GM06990 (cell line): Measurements from ENCODE around the gene CAPN10.

Experiments used
- DNase-seq: peaks from one replicate; pipeline ENCODE4 v3.0.0-alpha.2; 2011; ENCODE audit not compliant: insufficient read length; ENCODE audit errors: extremely low read depth
- H3K27me3 ChIP-seq: replicated peaks from 2 replicates; pipeline ENCODE4 v1.6.0; 2011; ENCODE audit warnings: low read length; ENCODE audit not compliant: control insufficient read depth, insufficient read depth
- H3K36me3 ChIP-seq: 2 replicates; pipeline ENCODE4 v1.5.1; 2011; ENCODE audit warnings: low read length; ENCODE audit not compliant: control insufficient read depth, insufficient read depth
- H3K4me3 ChIP-seq: replicated peaks from 2 replicates; pipeline ENCODE4 v1.5.1; 2011; ENCODE audit warnings: low read depth, mild to moderate bottlenecking, control low read depth, low read length
- TF ChIP-seq, protein P1 (sequence below): IDR thresholded peaks from 2 replicates; pipeline ENCODE4 v1.5.1; 2011; ENCODE audit warnings: low read length, control low read depth, mild to moderate bottlenecking, inconsistent platforms; ENCODE audit not compliant: insufficient read depth, poor library complexity, severe bottlenecking

The CAPN10 gene

DNA sequence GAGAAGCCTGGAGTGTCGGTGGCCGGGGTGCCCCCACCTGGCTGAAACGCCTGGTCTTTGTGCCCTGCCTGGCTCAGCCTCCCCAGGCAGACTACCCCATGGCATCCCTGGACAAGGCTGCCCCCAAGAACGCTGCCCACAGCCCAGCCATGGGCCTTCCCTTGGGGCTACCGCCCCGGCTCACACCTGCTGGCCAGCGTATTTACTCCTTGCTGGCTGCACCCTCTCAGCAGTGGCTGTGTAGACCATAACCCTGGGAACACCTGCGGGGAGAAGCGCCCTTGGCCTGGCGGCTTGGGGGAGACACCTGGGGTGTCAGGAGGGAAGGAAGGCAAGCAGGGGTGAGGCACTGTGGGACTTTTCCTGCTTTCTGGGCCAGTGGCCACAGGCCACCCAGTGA lies 17.3 kb downstream of the CAPN10 start:
- H3K4me3 ChIP-seq: no peak overlapping the region
- TF ChIP-seq, protein P1, sequence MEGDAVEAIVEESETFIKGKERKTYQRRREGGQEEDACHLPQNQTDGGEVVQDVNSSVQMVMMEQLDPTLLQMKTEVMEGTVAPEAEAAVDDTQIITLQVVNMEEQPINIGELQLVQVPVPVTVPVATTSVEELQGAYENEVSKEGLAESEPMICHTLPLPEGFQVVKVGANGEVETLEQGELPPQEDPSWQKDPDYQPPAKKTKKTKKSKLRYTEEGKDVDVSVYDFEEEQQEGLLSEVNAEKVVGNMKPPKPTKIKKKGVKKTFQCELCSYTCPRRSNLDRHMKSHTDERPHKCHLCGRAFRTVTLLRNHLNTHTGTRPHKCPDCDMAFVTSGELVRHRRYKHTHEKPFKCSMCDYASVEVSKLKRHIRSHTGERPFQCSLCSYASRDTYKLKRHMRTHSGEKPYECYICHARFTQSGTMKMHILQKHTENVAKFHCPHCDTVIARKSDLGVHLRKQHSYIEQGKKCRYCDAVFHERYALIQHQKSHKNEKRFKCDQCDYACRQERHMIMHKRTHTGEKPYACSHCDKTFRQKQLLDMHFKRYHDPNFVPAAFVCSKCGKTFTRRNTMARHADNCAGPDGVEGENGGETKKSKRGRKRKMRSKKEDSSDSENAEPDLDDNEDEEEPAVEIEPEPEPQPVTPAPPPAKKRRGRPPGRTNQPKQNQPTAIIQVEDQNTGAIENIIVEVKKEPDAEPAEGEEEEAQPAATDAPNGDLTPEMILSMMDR: no peak
- H3K36me3 ChIP-seq: peaks cover 7% of the 10 kb centered on the region
- H3K27me3 ChIP-seq: no peaks in the 10 kb centered on the region
- no peak for DNase-seq

DNA sequence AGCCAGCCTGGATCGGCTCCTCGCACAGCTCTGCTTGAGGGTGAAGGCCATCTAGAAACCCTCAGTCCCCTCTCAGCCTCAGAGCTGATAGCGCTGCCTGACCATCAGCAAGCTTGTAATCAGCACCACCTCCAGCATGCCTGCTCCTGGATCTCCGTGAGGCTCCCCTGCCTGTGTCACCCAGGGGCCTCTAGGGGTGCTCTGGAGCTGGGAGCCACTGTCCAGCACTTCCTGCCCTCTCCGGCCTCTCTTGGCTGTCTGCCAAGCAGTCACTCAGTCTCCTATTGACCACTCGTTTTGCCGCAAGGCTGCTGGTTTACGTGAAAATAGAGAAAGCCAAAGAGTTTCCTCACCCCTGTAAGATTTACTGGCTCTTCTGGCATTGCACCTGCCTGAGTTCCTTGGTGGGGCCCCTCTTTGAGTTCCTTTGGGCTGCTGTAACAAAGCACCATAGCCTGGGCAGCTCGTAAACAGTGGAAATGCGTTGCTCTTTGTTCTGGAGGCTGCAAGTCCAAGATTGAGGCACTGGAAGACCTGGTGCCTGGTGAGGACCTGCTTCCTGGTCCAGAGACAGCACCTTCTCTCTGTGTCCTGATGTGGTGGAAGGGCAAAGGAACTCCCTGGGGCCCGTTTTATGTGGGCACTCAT lies 17.9 kb downstream of the CAPN10 start:
- no peaks in the 10 kb centered on the region for H3K27me3 ChIP-seq
- TF ChIP-seq, protein P1: peak; percentile 67
- peaks cover 6% of the 10 kb centered on the region for H3K36me3 ChIP-seq
- H3K4me3 ChIP-seq: no peak overlapping the region
- DNase-seq: no peak

DNA sequence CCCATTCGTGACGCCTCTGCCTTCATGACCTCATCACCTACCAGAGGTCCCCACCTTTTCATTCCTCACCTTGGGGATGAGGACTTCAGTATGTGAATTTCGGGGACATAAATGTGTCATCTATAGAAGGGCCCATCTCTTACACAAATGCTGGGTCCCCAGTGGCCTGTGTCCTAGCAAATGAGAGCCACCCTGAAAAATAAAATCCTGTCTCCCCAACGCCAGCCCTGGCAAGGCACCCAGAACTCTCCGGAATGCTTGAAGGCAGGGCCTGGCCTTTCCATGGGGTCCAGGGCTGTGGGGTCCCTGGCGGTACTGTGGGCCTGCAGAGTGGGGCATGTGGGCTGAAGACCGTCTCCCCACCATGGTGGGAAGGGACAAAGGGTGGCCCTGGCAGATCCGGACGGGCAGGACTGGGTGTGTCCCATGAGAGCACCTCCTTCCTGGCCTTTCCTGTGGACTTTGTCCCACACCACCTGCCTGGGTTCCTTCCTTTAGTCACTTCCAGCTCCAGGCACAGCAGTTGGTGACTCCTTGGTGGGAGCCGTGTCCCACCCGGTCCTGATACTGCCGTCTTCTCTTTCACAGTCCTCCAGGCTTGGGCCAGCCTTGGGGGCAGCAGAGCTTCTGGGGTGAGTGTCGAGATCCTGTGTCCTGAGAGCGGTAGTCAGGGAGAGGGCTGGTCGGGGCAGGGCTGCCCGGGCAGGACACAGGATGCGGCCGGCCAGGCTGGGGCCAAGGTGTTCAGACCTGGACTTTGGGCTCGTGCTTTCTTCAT lies 18.6 kb downstream of the CAPN10 start:
- DNase-seq: no peak
- Histone ChIP-seq H3K36me3 (peaks cover 5% of the 10 kb centered on the region), H3K4me3 (no peak overlapping the region), H3K27me3 (no peaks in the 10 kb centered on the region)
- TF ChIP-seq, protein P1: no peak

DNA sequence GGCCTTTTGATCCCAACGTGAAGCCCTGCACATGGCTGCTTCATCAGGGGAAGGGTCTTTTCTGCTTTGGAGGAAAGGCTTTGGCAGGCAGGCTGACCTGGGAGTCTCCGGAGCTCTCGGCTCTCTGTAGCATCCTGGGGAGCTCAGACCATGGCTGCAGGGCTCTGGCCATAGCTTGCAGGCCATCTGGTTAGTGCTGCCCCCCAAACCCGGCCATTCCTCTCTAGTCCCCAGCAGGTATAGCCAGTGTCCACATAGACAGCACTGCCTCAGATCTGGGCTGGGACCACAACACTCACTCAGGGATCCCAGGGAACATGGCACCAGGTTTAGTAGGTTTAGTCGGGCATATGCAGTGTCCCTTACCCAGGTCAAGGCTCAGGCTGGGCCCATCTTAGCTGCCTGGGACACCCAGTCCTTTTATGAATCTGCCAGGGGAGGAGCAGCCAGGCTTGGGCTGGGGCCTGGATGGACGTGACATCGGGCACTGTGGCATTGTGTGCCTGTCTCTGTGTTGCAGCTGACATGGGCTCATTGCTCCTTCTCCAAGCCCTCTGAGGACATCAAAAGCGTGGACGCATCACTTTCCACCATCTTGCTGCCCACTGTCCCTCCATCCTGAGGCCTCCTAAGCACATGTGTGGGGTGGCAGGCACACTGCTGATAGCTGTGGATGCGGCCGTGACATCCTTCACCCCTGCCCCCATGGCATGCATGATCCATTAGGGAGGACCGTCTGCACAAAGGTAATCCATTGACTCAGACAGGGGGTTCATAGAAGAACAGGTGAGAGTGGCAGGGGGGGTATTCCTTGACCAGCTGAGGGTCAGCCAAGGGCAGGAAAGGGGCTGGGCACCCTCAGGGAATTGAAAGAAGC lies 19.6 kb downstream of the CAPN10 start:
- peaks cover 2% of the 10 kb centered on the region for H3K36me3 ChIP-seq
- TF ChIP-seq, protein P1: no peak
- H3K27me3 ChIP-seq: no peaks in the 10 kb centered on the region
- no peak overlapping the region for H3K4me3 ChIP-seq
- no peak for DNase-seq

DNA sequence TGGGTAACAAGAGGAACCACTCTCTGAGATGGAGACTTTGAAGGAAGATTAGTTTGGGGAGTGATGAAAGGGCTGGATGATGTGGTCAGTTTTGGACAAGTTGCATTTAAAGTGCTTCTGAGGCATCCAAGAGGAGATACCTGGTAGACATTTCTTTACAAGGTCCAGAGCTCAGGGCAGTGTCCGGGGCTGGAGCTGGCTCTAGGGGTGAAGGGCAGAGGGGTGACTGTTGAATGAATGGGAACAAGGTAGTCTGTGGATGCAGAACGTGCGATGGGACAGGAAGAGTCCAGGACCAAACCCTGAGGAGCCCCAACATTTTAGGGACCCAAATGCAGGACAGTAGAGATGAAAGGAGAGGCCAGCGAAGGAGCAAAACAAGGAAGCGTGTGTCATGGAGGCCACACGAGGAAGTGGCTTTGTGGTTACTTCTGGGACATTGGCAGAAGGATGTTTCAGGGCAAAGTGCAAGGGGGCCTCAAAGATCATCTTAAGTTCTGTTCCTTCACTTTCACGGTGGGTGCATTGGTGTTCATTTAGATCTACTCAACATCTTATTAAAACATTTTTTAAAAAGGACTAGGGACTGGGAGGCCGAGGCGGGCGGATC lies 25.2 kb downstream of the CAPN10 start:
- Histone ChIP-seq H3K27me3 (no peaks in the 10 kb centered on the region), H3K36me3 (no peaks in the 10 kb centered on the region), H3K4me3 (no peak overlapping the region)
- TF ChIP-seq, protein P1: no peak
- DNase-seq: no peak
